ENCODE data around the gene TMEM33.

Gene TMEM33

DNA sequence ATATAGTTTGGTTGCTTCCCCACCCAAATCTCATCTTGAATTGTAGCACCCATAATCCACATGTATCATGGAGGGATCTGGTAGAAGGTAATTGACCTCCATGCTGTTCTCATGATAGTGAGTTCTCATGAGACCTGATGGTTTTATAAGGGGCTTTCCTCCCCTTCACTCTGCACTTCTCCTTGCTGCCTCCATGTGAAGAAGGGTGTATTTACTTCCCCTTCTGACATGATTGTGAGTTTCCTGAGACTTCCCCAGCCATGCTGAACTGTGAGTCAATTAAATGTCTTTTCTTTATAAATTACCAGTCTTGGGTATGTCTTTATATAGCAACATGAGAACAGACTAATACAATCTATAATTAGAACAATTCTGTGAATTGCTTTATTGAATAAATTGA is 34.4 kb downstream of the TMEM33 start:
- Histone ChIP-seq H3K36me3 (ENCODE audit: insufficient read depth, insufficient read length, low read length) (no peaks in the 10 kb centered on the region), H3K27me3 (ENCODE audit: insufficient read depth, insufficient read length) (no peaks in the 10 kb centered on the region), H3K4me1 (ENCODE audit: insufficient read depth, insufficient read length) (no peaks in the 10 kb centered on the region), H3K4me3 (ENCODE audit: insufficient read length, low read depth) (no peak overlapping the region), H3K9ac (ENCODE audit: insufficient read length, low read depth) (no peak overlapping the region), H3K9me3 (ENCODE audit: insufficient read depth, low read length) (peaks cover 41% of the 10 kb centered on the region; the same call in 1 of the 2 replicates)
- no peak for TF ChIP-seq SUZ12 (IDR thresholded peaks at IDR 0.05; ENCODE audit: extremely low read depth, insufficient read depth, insufficient read length)
- TF ChIP-seq YY1 (IDR thresholded peaks at IDR 0.05; ENCODE audit: insufficient read depth, insufficient read length), result no peak
- no peak for TF ChIP-seq ZNF274 (IDR thresholded peaks at IDR 0.05; ENCODE audit: low read depth, low read length)
- no peak for DNase-seq (ENCODE audit: low read depth, low spot score)

DNA sequence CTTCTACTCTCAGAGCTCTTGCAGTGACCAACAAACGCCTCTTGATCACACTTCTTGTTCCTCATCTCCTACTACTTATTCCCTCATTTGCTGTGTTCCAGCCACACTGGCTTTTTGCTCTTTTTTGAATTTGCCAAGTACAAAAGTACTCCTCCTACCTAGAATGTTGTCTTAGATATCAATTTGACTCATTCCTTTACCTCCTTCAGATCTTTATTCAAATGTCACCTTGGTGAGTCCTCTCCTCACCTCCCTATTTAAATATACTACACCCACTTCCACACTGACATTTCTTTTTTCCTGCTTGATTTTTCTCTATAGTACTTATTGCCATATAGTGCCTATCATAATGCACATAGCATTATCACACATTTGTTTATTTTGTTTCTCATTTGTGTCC is 40.1 kb downstream of the TMEM33 start:
- peaks cover 21% of the 10 kb centered on the region; the same call in 1 of the 2 replicates for H3K9me3 ChIP-seq (ENCODE audit: insufficient read depth, low read length)
- no peak for TF ChIP-seq ZNF274 (IDR thresholded peaks at IDR 0.05; ENCODE audit: low read depth, low read length)
- TF ChIP-seq YY1 (IDR thresholded peaks at IDR 0.05; ENCODE audit: insufficient read depth, insufficient read length), result no peak
- no peak for TF ChIP-seq SUZ12 (IDR thresholded peaks at IDR 0.05; ENCODE audit: extremely low read depth, insufficient read depth, insufficient read length)
- no peak for DNase-seq (ENCODE audit: low read depth, low spot score)
- H3K4me3 ChIP-seq (ENCODE audit: insufficient read length, low read depth), result no peak overlapping the region
- H3K27me3 ChIP-seq (ENCODE audit: insufficient read depth, insufficient read length), result no peaks in the 10 kb centered on the region
- no peak overlapping the region for H3K9ac ChIP-seq (ENCODE audit: insufficient read length, low read depth)
- no peaks in the 10 kb centered on the region for H3K4me1 ChIP-seq (ENCODE audit: insufficient read depth, insufficient read length)
- no peaks in the 10 kb centered on the region for H3K36me3 ChIP-seq (ENCODE audit: insufficient read depth, insufficient read length, low read length)

DNA sequence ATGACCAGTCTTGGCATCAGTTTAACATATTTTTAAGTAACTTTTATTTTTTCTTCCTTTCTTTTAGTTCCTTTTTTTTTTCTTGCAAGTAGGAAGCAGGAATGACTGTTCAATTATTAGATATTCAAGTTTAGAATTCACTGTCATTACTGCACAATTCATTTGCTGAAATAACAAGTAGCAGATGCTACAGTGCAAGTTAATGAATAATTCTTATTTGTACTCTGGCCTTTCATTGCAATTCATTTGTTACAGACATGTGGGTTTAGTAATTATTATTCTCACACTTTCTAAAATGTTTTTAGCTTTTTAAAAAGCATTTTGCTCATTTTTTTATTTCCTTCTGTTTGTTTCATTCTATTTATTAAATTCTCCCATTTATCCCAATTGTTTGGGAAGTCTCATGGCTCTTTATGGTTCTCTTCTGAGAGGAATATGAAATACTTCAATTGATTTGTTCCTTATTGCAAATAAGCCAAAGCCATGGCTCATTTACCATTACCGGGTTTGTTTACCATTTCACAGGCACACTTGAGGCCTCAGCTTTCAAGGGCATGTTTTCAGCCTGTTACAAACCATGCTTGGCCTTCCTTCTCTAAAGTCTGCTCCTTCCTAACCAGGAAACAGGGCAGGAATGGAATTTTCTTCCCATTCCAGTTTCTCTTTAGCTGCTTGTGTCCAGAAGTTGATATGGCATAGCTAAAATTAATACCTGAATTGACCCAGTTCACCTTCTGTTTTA is 41.7 kb downstream of the TMEM33 start:
- Histone ChIP-seq H3K4me3 (ENCODE audit: insufficient read length, low read depth) (no peak overlapping the region), H3K36me3 (ENCODE audit: insufficient read depth, insufficient read length, low read length) (no peaks in the 10 kb centered on the region), H3K4me1 (ENCODE audit: insufficient read depth, insufficient read length) (no peaks in the 10 kb centered on the region), H3K9ac (ENCODE audit: insufficient read length, low read depth) (no peak overlapping the region), H3K27me3 (ENCODE audit: insufficient read depth, insufficient read length) (no peaks in the 10 kb centered on the region), H3K9me3 (ENCODE audit: insufficient read depth, low read length) (peaks cover 12% of the 10 kb centered on the region; the same call in 1 of the 2 replicates)
- TF ChIP-seq SUZ12 (IDR thresholded peaks at IDR 0.05; ENCODE audit: extremely low read depth, insufficient read depth, insufficient read length), result no peak
- no peak for TF ChIP-seq YY1 (IDR thresholded peaks at IDR 0.05; ENCODE audit: insufficient read depth, insufficient read length)
- no peak for TF ChIP-seq ZNF274 (IDR thresholded peaks at IDR 0.05; ENCODE audit: low read depth, low read length)
- no peak for DNase-seq (ENCODE audit: low read depth, low spot score)

DNA sequence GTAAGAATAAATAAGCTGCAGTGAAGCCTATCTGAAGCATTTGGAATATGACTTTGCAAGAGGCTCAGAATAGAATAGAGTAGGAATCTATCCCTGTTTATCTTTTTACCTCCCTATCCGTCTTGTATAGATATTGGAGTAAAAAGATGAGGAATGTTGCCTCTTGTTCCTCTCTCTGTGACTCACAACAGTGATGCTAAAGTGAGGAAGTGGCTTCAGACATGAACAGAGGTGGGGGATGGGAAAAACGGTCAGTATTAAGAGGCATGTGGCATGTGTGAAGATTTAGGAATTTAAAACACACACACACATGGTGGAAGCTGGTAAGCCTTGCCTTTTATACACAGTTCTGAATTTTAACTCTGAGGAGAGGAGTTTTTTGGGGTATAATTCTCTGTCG is 42.5 kb downstream of the TMEM33 start:
- Histone ChIP-seq H3K27me3 (ENCODE audit: insufficient read depth, insufficient read length) (no peaks in the 10 kb centered on the region), H3K4me1 (ENCODE audit: insufficient read depth, insufficient read length) (no peaks in the 10 kb centered on the region), H3K9me3 (ENCODE audit: insufficient read depth, low read length) (peaks cover 10% of the 10 kb centered on the region; the same call in 1 of the 2 replicates), H3K4me3 (ENCODE audit: insufficient read length, low read depth) (no peak overlapping the region), H3K36me3 (ENCODE audit: insufficient read depth, insufficient read length, low read length) (no peaks in the 10 kb centered on the region), H3K9ac (ENCODE audit: insufficient read length, low read depth) (no peak overlapping the region)
- DNase-seq (ENCODE audit: low read depth, low spot score), result no peak
- TF ChIP-seq ZNF274 (IDR thresholded peaks at IDR 0.05; ENCODE audit: low read depth, low read length) (no peak), YY1 (IDR thresholded peaks at IDR 0.05; ENCODE audit: insufficient read depth, insufficient read length) (no peak), SUZ12 (IDR thresholded peaks at IDR 0.05; ENCODE audit: extremely low read depth, insufficient read depth, insufficient read length) (no peak)

DNA sequence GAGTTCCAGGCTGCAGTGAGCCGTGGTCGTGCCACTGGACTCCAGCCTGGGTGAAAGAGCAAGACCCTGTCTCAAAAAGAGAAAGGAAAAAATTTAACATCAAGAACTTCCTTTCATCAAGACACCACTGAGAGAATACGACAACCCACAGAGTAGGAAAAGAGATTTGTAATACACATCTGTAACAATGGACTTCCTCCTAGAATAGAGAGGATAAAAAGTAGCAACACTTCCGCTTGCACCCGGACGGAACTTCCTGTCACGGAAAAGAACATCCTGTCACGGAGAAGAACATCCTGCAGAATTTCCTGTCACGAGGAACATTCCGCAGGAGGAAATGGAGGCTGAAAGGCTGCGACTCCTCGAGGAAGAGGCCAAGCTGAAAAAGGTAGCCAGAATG is 46.2 kb downstream of the TMEM33 start, which contains the start of gene DCAF4L1:
DCAF4L1 (plus strand) TSS at position 301 of the 400 bp plus-strand sequence; CDS start at position 338, 37 bp downstream.
- Histone ChIP-seq H3K9ac (ENCODE audit: insufficient read length, low read depth) (no peak within 1 kb of the TSS), H3K36me3 (ENCODE audit: insufficient read depth, insufficient read length, low read length) (no peaks in the 10 kb centered on the region), H3K27me3 (ENCODE audit: insufficient read depth, insufficient read length) (no peaks in the 10 kb centered on the region), H3K4me1 (ENCODE audit: insufficient read depth, insufficient read length) (no peaks in the 10 kb centered on the region), H3K9me3 (ENCODE audit: insufficient read depth, low read length) (no peaks in the 10 kb centered on the region), H3K4me3 (ENCODE audit: insufficient read length, low read depth) (no peak within 1 kb of the TSS)
- DNase-seq (ENCODE audit: low read depth, low spot score), result no peak
- TF ChIP-seq SUZ12 (IDR thresholded peaks at IDR 0.05; ENCODE audit: extremely low read depth, insufficient read depth, insufficient read length), result no peak
- TF ChIP-seq YY1 (IDR thresholded peaks at IDR 0.05; ENCODE audit: insufficient read depth, insufficient read length), result no peak
- no peak for TF ChIP-seq ZNF274 (IDR thresholded peaks at IDR 0.05; ENCODE audit: low read depth, low read length)

DNA sequence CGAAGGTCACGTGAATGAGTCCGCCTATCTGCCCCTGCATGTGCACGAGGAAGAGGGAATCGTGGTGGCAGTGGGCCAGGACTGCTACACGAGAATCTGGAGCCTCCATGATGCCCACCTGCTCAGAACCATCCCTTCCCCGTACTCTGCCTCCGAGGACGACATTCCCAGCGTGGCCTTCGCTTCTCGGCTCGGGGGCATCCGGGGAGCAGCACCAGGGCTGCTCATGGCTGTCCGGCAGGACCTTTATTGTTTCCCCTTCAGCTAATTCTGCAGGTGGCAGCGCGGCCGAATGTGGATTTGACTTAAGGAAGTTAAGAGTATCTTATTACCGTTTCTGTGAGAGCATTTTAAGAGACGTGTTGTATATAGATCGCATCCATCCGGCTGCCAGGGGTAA is 47.5 kb downstream of the TMEM33 start:
- H3K36me3 ChIP-seq (ENCODE audit: insufficient read depth, insufficient read length, low read length), result no peaks in the 10 kb centered on the region
- no peak overlapping the region for H3K4me3 ChIP-seq (ENCODE audit: insufficient read length, low read depth)
- no peaks in the 10 kb centered on the region for H3K27me3 ChIP-seq (ENCODE audit: insufficient read depth, insufficient read length)
- H3K4me1 ChIP-seq (ENCODE audit: insufficient read depth, insufficient read length), result no peaks in the 10 kb centered on the region
- DNase-seq (ENCODE audit: low read depth, low spot score), result no peak
- no peak overlapping the region for H3K9ac ChIP-seq (ENCODE audit: insufficient read length, low read depth)
- TF ChIP-seq YY1 (IDR thresholded peaks at IDR 0.05; ENCODE audit: insufficient read depth, insufficient read length) (no peak), ZNF274 (IDR thresholded peaks at IDR 0.05; ENCODE audit: low read depth, low read length) (no peak), SUZ12 (IDR thresholded peaks at IDR 0.05; ENCODE audit: extremely low read depth, insufficient read depth, insufficient read length) (no peak)
- H3K9me3 ChIP-seq (ENCODE audit: insufficient read depth, low read length), result no peaks in the 10 kb centered on the region

DNA sequence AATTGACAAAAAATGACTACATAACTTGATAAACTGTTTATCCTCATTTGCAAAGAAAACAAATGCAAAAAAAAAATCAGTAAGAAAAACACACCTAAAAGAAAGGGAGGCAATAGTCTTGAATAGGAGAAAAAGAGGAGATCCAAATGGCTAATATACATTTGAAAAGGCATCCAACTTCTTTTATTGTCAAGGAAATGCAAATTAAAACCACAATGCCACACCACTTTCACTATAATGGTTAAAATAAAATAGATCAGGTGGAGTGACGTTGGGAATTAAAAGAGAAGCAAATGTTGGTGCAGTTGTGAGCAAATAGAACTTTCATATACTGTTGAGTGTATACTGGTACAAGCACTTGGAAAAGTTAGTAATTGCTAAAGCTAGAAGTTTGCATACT is 49.9 kb downstream of the TMEM33 start:
- no peak for TF ChIP-seq YY1 (IDR thresholded peaks at IDR 0.05; ENCODE audit: insufficient read depth, insufficient read length)
- no peak for TF ChIP-seq ZNF274 (IDR thresholded peaks at IDR 0.05; ENCODE audit: low read depth, low read length)
- TF ChIP-seq SUZ12 (IDR thresholded peaks at IDR 0.05; ENCODE audit: extremely low read depth, insufficient read depth, insufficient read length), result no peak

More for the DNA sequence above, 49.9 kb downstream of the TMEM33 start:
- Histone ChIP-seq H3K36me3 (ENCODE audit: insufficient read depth, insufficient read length, low read length) (no peaks in the 10 kb centered on the region), H3K4me1 (ENCODE audit: insufficient read depth, insufficient read length) (no peaks in the 10 kb centered on the region), H3K9ac (ENCODE audit: insufficient read length, low read depth) (no peak overlapping the region), H3K4me3 (ENCODE audit: insufficient read length, low read depth) (no peak overlapping the region), H3K9me3 (ENCODE audit: insufficient read depth, low read length) (no peaks in the 10 kb centered on the region), H3K27me3 (ENCODE audit: insufficient read depth, insufficient read length) (no peaks in the 10 kb centered on the region)
- no peak for DNase-seq (ENCODE audit: low read depth, low spot score)

Measured in NT2/D1 (cell line).